ENCODE data around the gene VTI1A.
A peak's percentile ranks its signal among the peaks of the same experiment; 100 is the strongest.
"Not testable (repeated sequence)": the region's sequence is repeated elsewhere in the genome, so short reads cannot be mapped to it uniquely, and the experiment has no call there.

Gene VTI1A

DNA sequence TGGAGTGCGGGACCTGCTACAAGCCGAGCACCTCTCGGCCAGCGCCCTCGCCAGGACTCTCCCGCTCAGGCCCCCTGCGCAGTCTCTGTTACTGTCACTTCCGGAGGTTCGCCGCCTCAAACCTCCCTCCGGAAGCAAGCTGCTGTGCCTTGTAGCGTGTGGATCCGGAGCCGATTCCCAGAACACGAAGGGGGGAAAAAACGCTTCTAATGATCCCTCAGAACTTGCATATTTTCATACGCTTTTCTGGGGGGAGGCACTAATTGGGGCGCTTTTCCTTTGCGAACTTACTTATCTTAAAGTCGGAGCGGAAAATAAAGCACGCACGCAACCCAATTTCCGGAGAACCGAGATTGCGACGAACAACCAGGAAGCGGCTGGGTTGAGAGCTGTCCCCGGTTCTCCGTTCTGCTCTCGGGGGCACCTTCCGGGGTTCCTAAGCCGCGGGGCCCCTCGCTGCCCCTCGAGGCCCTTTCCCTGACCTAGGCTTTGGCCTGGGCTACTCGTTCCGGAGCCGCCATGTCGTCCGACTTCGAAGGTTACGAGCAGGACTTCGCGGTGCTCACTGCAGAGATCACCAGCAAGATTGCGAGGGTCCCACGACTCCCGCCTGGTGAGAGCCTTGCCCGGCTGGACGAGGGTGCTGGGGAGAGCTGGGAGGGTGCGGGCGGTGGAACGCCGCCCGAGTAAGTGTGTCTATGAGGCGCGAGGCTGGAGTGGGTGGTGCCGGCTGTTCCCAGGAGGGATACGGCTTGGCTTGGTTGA, at the start of gene VTI1A, which contains the start of gene ZDHHC6:
Gene VTI1A (plus strand): TSS at position 361 of the 765 bp plus-strand sequence. CDS start 159 bp downstream, at position 520.
Gene ZDHHC6 (minus strand): TSS at position 60 of the 765 bp plus-strand sequence. CDS start 1,478 bp downstream, outside the sequence.
- peak; percentile 79 for DNase-seq (ENCODE audit: low spot score)

DNA sequence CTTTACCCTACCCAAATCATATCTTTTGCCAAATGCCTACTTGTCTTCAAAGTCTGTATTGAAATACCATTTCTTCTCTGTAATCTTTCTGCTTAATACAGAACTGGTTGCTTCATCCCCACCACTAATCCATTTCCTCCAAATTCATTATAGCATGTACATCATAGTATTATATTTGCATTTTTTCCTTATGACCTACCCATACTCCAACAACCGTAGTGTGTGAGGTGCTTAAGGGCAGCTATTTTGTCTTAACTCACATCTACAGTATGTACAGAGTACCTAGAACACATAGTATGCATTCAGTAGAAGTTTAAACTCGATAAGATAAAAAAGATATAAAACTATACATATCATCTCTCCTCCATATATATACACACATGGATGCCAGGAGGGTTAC, 49.4 kb upstream of the VTI1A start:
- DNase-seq (ENCODE audit: low spot score): no peak

DNA sequence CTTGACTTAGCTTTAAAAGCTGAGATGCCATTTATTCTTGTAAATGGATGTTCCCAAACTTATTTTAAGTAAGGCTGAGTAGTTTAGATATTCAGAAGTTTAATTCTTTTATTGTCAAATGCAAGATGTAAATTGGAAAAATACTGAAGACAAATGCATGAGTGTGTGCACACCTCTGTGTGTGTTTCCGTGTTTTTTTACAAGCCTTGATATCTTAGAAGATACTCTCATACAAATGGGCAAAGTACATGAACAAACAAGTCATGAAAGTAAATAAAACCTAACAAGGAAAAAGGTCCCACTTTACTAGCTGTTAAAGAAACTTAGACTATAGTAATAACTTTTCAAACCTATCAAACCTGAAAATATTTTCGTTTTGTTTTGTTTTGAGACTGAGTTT, 44.1 kb upstream of the VTI1A start:
- DNase-seq (ENCODE audit: low spot score): no peak

DNA sequence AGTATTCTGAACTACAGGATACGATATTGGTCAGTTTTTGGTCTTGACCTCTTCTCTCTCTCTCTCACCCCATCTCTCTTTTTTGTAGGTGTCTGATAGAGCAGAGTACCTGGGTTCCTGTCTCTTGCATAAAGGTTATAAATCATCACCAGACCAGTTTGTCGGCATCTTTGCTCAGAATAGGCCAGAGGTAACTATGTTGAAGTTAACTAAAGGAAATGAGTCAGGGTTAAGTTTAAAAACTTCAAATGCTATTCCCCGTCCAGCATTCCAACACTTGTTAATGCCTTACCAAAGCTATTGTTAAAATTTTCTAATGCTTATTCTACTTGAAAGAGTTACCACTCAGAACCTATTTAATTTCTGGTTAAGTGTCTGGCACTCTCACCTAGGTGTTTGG, 42.4 kb upstream of the VTI1A start:
- no peak for DNase-seq (ENCODE audit: low spot score)

DNA sequence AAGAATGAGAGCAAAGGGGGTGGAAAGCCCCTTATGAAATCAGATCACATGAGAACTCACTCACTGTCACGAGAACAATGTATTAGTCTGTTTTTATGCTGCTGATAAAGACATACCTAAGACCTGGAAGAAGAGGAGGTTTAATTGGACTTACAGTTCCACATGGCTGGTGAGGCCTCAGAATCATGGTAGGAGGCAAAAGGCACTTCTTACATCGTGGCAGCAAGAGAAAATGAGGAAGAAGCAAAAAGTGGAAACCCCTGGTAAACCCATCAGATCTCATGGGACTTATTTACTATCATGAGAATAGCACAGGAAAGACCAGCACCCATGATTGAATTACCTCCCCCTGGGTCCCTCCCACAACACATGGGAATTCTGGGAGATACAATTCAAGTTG, 40.2 kb upstream of the VTI1A start:
- DNase-seq (ENCODE audit: low spot score): not testable (repeated sequence)

DNA sequence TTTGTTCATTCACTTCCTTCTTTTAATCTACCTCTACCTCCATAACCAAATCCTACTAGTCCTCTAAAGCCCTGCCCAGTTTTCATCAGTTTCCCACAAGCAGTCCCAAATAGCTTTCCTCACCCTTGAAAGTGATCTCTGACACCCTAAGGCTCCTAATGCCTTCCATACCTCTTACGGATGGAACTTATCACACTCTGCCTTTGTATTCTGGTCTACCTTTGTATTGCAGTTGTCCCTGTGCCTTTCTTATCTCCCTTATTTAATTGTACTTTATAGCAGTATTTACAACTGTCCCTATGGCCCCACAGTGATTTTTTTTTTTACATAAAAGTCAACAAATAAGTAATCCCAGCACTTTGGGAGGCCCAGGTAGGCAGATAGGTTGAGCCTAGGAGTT, 39.3 kb upstream of the VTI1A start:
- no peak for DNase-seq (ENCODE audit: low spot score)

DNA sequence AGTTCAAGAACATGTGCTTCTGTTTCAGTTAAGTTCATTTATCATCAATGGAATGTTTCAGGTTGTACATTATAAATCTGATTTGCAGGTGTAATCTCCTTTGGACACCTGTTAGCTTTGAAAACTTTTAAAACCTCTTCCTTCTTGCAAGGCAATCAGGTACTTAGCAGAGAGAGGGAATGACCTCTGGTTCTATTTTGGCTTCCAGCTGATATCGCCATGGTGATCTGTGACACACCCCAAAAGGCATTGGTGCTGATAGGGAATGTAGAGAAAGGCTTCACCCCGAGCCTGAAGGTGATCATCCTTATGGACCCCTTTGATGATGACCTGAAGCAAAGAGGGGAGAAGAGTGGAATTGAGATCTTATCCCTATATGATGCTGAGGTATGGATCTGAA, 37.7 kb upstream of the VTI1A start:
- no peak for DNase-seq (ENCODE audit: low spot score)

DNA sequence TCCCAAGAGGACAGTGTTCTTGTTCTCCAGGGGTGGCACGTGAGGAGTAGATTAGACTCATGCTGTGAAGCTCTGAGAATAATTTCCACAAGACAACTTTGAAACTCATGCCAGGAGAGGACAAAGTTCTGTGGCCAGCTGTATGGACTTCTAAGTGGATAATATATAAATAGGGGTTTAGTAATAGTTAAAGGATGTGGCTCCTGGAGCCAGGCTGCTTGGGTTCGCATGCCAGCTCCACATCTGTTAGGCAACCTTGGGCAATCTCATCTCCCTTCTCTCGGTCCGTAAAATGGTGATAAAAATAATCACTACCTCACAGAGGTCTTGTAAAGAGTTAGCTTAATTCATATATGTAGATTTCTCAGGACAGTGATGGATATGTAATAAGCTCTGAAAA, 37.3 kb upstream of the VTI1A start:
- DNase-seq (ENCODE audit: low spot score): no peak

DNA sequence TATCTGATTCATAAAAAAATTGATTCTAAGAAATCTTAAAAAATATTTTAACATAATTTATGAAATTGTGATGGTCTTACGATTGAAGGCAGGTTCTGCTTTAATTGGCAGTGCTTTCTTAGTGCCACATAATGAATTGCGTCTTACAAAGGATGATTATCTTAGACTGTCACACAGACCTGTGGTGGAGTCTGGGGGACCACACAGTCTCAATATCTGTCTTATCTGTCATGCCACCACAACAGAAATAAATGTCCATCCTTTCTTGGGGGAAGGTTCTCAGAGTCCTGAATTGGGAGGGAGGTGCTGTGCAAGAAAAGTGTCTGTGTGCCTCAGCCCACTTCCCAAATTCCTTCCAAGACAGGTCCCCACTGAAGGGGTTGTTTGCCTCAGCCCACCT, 34.3 kb upstream of the VTI1A start:
- DNase-seq (ENCODE audit: low spot score): no peak

DNA sequence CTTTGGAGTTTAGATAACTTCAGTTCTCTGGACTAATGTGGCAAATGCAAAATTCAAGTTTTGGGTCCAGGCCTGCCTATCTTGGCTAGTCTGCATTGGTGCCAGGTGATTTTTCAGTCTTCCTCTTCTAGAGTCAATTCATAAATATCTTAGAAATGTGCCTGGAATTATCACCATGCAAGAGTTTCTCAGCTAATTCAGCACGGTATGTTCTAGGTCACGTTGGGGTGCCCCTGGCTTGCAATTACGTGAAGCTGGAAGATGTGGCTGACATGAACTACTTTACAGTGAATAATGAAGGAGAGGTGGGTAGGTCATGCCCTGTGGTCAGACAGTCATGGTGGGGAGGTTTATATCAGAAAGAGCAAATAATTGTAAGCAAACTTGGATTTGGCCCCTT, 25.3 kb upstream of the VTI1A start:
- DNase-seq (ENCODE audit: low spot score): no peak

DNA sequence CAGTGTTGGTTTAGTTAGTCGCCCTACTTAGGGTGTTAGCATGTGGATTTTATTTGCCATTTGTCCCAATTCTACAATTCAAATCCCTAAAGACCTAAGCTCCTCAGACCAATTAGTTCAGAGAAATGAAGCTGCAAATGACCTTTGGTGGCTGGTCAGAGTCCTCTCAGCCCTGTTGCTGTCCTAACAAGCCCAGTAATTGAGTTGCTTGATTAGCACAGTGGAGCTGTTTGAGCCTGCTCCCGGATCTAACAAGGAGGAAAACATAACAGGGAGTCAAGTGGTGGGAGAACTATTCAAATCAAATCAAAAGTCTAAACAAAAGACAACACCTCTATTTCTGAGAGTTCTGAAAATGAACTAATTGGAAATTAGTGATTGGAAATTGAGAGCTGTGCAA, 22.4 kb upstream of the VTI1A start:
- no peak for DNase-seq (ENCODE audit: low spot score)

DNA sequence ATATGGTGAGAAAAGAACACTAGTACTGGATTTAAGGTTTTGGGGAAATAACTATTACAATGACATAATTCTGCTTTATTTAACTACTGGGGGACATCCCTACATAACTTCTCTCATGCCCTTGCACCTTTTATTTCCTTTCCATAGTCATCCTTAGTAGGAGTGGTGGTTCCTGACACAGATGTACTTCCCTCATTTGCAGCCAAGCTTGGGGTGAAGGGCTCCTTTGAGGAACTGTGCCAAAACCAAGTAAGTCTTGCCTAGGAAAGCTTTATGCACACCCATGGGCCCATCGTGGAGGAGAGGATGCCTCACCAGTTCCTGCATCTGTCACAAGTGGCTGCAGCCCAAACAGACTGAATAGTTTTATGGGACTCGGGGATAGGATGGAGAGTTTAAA, 20.9 kb upstream of the VTI1A start:
- no peak for DNase-seq (ENCODE audit: low spot score)

DNA sequence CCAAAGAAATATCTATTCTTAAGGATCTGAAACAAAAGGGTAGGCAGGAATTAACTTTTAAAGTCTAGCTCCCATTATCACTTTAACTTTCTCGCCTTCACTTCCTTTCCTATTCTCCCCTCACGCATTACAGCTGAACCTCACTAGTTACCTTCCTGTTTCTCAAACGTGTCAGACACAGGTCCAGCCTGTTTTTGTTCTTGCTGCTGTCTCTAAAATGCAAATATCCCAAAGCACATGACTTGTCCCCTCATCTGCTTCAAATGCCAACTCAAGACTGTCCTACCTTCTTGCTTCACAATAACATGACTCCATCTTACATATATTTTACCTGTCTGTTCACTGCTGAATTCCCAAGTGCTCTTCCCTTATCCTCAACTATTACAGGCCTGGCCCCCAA, 17.9 kb upstream of the VTI1A start:
- DNase-seq (ENCODE audit: low spot score): no peak

DNA sequence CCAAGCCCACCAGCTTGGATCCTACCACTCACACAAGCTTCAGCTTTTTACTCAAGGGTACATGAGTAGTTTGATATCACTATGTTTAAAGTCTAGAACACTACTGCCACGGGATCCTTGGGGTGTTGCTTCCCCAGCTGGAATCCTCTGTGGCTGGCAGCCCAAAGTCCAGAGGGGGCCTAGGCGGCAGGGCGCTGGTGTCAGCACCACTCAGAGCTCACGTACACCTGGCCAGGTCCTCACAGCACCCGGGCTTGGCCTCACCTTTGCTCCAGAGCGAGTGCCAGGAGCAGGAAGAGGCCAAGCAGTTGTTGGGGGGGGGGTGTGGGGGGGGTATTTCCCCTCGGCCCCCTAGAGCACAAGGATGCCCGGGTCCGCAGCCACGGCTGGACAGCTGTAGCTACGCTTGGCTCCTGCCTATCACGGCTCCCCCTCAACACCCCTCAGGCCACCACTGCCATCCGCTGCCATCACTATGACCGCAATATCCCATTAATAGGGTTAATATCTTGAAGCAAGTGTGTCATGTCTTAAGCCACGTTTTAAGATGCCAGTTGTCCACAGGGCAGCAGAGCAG, 17.3 kb upstream of the VTI1A start:
- DNase-seq (ENCODE audit: low spot score): no peak

DNA sequence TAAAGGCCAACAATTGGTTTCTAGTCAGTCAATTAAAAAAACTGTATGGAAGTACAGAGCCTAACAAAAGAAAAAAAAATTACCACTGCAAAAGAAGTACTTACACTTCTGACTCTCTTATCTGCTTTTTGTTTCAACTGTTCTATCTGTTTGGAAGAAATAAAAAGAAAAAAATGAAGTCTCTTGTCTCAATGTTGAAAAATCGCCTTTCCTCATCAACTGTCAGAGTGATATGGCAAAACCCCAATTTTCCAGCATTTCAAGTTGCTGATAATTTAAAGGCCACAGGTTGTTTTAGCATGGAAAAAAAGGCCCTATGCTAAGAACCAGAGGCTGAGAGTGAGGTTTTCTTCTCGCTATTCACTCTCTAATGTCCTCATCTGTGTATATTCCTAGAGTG, 13.9 kb upstream of the VTI1A start:
- DNase-seq (ENCODE audit: low spot score): no peak

DNA sequence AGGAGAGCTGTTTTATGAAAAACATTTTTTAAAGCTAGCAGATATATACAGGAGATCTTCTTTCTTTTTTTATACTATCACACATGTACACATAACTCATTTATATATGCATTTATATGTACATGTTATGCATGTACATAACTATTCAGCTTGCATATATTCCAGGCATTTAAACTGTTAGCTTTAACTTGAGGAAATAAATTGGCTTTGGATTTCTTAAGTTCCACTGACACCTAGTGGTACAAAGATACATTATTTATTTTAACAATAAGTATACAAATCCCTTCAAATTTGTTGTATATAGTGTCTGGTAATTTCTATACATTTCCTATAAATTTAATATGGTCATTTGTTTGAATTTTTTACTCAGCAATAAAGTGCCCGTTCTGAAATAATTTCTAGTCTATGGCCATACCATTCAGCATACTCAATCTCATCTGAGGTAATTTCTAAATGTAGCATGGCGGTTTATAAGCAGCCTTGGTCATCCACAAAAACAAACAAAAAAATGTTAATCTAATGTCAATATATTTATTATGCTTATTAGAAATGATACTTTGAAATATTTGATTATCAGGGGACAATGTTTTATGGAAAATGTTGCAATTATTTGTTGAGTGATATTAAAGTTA, 11.9 kb upstream of the VTI1A start:
- peak; percentile 18 for DNase-seq (ENCODE audit: low spot score)

DNA sequence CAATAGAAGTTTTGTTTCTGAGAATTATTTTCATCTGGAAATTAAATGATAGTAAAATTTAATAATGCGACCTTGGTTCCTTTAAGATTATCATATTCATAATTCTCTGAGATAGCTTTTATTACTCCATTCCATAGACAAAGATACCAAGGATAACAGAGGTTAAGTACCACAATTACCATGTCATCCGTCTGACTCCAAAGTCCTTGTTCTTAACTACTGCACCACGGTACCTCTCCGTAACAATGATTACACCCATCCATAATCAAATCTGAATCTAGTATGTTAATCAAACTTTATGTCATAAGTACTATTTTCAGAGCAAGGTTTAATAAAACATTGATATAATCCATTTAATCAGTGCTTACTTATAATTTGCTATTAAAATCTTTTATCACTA, 8.7 kb upstream of the VTI1A start:
- no peak for DNase-seq (ENCODE audit: low spot score)

DNA sequence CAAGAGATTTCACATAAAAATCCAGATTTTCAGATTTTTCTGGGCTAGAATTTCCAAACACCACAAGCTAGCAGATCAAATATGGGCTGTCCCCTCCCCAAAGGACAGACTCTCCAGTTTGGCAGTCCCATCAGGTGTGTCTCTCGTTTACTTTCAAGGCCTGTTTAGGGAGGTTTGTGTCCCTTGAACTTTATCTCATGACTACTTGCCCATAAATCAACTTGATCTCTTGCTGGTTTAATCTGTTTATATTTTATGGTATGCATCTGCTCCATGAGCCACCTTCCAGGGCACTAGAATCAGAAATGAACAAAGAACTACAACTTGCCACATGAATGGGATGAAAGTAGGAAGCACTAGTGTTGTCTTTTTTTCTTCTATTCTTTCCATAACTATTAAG, 5.5 kb upstream of the VTI1A start:
- no peak for DNase-seq (ENCODE audit: low spot score)

DNA sequence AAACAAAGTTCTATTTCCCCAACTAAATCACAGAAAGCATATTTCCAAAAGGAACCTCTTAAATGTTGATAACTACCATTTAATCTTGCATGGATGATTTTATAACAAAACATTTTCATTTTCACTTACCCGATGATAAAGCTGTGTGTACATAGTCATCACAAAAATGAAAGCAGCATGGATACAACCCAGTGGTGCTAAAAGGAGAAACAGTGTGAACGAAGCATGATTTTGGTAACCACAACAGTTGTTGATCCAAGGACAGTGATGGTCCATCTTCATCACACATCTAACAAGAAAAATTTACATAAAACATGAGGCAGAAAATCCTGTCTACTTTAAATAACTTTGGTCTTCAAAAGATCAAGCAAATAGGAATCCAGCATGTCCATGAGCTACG, 5.0 kb upstream of the VTI1A start:
- no peak for DNase-seq (ENCODE audit: low spot score)

DNA sequence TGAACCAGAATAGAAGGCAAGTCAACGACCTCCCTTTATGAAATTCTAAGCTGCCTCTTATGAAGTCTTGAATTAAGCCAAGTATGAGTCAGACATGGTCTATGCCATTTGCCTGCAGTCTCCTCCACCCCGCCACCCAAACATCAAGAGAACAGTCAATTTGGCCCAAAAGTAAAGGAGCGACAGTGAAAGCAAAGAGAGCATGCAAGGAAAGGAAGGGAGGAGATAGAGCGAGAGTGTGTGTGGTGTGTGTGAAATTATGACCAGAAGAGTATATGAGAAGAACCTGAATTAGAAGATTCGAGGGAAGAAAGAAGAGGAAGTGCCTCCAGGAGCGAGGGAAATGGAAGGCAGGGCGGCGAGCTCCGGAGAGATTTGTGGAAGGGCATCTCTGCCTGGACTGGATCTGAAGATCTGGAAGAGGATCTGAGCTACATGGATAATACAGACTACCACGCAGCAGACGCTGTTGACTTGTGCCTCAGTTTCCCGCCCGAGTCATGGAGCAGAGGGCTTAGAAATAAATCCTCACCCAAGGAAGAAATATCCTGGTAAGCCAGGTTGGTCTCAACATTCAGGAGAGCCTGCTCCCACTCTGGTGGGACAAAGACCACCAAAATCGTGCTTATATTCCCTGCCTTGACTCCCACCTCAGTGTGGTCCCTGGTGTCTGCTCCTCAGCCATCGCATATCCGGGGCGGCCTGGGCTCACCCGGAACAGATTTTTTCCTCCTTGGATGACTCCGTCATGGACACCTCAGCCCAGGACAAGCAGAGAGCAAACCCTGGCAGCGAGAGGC, 760 bp upstream of the VTI1A start:
- peak; percentile 15 for DNase-seq (ENCODE audit: low spot score)

DNA sequence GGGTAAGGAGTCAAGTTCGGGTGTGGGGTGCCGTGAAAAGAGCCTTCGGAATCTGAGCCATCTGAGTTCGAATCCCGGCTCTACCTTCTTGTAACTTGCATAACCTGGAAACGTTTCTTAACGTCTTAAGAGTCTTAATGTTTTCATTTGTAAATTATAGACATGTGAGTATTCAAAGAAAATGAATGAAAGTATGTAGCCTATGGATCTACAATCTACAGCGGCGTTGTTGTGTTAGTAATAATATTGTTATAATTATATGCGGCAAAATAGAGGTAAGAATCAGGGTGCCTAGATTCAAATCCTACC, 559 bp downstream of the VTI1A start:
- DNase-seq (ENCODE audit: low spot score): no peak

DNA sequence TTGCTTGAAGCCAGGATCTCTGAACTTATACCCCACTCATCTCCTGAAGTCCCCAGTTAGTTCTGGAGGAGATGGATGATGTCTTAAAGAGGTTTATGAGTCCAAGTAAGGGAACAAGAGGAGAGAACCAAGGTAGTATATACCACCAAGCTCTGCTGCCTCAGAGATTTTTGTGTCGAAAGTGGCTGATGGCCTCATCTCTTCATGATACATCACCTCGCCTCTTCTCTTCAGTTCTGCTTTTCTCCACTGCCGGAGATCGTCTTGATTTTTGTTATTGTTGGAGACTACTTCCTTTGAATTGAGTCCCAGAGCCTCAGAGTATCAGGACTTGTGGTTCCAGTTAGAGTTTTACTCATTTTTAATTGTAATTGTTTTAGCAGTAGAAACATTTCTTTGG, 1.9 kb downstream of the VTI1A start:
- no peak for DNase-seq (ENCODE audit: low spot score)

All from pons (tissue), 1 donor.